GM04503 (cell line): ENCODE results near the gene XXYLT1.
"Not testable (repeated sequence)": the region's sequence is repeated elsewhere in the genome, so short reads cannot be mapped to it uniquely, and the experiment has no call there.

Source experiments
- DNase-seq: peaks from one replicate; pipeline ENCODE4 v3.0.0-alpha.2; 2012; ENCODE audit warnings: low read depth

XXYLT1 gene

DNA sequence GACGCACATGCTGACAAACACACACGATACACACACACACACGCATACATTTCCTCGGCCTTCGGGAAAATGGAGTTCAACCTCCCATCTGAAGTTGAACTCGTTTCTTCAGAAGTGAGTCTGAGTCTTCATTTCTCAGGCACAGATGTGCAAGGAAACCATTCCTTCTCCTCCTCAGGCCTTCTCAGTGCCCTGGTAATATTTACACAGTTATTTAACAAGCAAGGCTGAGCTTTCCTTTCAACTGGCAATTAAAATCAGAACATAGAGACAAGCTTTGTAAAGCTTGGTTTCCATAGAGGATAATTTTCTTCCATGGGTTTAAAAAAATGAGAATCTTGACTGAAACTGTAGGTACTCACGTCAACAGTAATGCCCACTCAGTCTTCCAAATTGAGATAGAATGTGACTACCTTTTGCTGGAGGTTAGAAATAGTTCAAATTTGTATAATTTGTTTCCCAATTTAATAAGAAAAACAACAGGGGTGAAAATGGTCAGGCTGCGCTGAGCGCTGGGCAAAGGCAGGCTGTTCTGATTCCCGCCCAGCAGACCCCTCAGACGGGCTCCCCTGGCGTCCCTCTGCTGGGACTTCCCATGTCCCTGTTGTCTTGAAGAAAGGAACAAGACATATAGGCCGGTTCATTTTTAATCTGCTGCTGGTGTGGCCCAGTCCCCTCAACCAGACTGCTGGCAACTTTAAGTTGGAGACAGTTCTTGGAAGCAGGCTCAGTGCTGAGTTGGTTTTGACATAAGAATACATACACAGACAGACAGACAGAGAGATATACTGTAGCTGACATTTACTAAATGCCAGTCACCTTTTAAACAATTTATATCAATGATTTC is 174.3 kb downstream of the XXYLT1 start:
- DNase-seq: no peak

DNA sequence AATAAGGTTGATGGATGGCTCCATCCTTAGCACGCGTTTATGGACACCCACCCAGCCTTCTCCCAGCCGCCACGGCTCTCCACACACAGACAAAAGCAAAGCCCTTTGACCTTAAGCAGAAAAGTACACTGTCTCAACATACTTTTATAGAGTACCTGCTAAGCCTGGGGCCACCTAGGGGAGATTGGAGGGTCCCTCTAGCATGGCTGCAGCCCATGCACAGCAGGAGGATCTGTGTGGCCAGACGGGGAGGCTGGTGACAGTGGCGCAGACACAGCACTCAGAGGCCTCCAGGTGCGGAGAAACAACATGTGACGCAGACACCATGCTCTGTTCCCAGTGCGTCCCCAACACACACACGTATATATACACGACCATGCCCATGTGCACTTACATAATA is 174.9 kb downstream of the XXYLT1 start:
- no peak for DNase-seq

DNA sequence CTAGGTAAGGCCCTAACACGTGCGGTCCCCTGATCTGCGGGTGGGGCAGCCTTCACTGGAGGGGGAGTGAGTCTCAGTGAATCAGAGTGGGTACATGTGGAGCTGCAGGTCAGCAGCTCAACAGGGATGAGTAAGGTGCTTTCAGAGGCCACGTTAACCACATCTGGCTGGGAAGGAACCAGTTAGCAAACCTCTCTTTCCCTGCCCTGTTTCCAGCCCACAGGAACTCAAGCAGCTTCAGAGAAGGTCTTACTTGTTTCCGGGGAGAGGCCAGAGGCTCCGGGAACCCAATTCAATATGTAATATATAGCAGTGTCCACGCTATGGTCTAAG is 175.3 kb downstream of the XXYLT1 start:
- DNase-seq: no peak

DNA sequence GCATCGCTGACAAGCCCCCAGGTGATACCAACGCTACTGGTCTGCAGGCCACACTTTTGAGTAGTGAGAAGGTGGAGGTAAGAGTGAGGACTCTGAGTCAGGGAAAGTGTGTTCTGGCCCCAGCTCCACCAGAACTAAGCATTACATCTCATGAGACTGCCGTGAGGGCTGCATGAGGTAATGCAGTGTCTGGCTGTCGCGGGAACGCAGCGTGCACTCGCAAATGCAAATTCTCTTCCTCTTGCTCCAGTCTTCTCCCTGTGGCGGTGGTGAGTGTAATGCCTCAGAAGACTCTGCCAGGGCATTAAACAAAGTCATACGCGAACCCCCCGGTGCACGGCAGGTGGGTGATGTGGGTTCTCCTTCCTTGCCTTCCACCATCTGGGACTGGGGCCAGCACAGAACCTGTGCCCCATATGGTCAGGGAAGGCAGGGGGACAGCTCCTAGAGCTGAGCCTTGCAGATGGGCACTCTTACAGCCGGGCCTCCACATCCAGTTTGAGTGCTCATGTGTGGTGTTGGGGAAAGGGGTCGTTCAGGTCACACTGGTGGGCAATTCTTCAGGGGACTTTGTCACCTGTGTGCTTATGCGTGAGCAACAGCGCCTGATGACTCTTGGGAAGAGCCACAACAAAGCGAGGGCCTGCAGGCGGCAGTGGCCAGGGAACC is 175.8 kb downstream of the XXYLT1 start:
- DNase-seq: no peak

DNA sequence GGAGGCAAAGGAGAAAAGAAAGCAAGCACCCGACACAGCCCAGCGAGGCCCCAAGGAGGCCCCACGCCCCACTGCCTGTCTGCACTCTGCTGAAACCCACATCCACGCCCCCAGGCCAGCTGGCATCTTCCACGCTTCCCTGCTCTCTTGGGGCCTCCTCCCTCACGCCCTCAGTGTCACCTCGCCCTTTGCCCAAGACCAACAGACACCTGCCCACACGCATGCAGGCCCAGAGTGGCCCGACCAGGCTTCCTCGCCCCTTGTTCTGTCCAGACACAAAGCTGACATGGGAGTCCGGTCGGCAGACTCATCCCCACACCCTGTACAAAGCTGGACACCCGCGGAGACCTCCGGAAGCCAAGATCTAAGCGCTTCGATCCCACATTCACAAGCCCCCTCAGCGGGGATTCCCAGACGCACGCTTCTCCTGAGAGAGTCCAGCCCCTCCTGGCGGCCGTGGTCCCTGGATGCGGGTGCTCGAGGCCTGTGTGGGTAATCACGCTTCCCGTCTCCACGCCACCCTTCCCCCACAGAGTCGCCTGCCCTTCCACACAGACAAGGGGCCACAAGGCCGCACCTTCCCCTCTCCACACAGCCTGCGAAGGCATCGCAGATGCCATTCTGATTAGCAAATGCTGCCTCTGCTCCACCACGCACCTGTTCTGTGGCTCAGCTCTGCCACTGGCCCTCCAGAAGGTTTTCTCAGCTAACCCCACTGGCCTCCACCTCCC is 176.6 kb downstream of the XXYLT1 start:
- DNase-seq: no peak

DNA sequence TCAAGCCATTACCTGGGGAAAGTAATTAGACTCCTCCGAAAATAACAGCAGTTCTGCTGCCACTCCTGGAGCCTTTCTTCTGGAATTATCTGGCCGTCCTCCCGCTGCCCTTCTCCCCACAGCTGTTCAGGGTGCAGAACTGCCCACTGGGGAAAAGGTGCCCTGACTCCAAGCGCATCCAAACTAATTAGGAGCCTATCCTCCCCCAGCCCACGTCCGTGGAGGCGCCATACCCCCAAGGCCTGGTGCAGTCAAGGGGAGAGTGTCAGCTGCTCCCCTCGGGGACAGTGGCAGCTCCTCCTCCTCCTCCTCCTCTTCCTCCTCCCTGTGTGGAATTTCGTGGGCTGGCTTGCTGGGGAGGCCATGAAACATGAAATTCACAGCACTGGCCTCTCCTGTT is 177.2 kb downstream of the XXYLT1 start:
- no peak for DNase-seq

DNA sequence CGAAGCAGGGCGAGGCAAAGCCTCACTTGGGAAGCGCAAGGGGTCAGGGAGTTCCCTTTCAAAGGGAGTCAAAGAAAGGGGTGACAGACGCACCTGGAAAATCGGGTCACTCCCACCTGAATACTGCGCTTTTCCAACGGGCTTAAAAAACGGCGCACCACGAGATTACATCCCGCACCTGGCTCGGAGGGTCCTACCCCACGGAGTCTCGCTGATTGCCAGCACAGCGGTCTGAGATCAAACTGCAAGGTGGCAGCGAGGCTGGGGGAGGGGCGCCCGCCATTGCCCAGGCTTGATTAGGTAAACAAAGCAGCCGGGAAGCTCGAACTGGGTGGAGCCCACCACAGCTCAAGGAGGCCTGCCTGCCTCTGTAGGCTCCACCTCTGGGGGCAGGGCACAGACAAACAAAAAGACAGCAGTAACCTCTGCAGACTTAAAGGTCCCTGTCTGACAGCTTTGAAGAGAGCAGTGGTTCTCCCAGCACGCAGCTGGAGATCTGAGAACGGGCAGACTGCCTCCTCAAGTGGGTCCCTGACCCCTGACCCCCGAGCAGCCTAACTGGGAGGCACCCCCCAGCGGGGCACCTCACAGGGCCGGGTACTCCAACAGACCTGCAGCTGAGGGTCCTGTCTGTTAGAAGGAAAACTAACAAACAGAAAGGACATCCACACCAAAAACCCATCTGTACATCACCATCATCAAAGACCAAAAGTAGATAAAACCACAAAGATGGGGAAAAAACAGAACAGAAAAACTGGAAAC is 182.9 kb downstream of the XXYLT1 start:
- DNase-seq: not testable (repeated sequence)

DNA sequence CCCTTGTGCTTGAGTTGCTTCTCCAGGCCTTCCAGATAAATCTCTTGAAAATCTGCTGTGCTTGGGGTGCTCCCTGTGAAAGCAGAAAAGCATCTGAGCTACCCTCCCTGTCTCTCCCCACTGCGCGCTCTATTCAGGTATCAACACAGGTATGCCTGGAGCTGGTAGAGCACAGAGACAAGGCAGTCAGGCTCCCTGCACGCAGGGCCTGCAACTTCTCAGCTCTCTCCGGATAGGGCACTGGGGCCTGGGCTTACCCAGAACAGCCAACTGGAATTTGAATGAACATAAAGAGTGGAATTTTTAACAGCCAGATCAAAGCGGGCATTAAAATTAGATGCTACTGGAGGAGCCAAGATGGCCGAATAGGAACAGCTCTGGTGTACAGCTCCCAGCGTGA is 183.6 kb downstream of the XXYLT1 start:
- no peak for DNase-seq

DNA sequence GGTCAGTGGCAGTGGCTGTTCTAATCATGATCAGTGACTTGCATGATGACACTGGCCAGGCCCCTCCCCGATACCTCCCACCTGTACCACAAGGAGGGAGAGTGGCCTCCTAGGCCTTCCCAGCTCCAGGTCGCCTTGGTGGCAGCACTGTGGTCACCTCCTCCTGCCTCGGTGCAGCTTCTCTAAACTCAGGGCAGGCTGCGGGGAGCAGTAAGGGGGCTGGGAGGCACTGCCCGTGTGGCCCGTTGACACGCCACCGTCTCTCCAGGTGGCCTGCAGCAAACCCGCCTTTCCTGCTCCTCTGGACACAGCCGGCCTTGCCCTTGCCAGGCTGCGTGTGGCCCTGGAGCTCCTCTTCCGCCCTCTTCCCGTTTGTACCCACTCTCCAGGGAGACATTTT is 184.1 kb downstream of the XXYLT1 start:
- no peak for DNase-seq

DNA sequence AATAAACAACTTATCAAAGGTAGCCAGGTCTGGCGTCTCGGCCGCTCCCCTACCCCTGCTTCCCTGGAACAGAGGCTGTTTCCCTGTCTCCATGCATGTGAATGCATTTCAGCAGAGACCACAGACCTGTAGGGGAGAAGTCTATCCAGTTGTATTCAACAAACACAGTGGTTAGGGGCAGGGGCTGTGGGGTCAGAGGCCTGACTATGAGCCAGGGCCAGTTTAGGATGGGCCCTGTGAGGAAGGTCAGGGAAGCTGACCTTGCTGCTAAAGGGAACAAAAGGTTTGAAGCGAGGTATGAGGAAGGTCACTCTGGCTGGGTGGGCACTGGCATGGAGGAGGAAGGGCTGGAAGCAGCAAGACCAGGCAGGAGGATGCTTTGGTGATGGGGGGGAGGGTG is 184.6 kb downstream of the XXYLT1 start:
- DNase-seq: no peak

DNA sequence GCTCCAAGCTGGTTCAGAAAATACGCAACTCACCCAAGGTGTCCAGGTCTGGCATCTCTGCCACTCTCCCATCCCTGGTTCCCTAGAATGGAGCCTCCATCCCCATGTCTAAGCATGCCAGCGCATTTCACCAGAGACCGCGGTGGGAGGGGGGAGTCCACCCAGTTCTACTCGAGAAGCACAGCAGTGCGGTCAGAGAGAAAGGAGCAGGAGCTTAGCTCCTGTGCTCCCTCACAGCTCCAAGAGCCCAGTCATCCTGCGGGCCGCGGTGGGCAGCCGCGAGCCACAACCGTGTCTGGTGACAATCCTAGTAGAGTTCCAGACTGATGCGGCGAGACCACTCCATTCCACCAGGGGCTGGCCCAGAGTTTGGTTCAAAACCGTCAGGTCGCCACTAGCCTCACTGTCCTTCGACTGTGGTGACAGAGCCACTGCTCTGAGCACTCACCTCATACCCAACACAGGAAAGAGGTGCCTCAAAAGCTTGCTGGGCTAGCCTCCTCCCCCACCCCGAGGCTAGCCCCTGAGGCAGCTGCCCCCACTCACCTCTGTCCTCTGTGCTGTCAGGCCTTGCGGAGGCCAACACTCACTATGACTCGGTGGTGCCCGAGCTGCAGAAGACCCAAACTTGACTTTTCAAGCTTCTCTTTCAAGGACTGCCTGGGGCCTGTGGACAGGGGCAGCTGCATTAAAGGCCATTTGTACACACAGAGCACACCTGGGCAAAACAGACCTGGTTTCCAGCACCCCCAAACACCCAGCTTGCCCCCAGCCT is 185.4 kb downstream of the XXYLT1 start:
- no peak for DNase-seq

DNA sequence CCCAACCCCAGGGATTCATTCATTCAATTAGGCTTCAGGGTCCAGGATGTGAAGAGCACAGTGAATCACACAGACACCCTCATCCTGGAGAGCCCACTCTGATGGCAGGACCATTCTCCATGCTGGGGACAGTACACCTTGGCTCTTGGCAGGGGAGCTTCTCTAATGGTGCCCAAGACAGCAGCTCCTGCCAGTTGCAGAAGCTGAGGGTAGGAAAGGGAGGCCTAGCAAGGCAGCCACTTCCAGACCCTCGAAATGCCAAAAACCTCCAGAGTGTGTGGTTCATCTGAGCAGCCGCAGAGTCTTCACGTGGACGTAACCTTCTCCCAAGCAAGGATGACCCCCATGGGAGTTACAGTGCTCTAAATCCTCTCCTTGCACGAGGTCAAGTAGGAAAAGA is 186.2 kb downstream of the XXYLT1 start:
- DNase-seq: no peak

DNA sequence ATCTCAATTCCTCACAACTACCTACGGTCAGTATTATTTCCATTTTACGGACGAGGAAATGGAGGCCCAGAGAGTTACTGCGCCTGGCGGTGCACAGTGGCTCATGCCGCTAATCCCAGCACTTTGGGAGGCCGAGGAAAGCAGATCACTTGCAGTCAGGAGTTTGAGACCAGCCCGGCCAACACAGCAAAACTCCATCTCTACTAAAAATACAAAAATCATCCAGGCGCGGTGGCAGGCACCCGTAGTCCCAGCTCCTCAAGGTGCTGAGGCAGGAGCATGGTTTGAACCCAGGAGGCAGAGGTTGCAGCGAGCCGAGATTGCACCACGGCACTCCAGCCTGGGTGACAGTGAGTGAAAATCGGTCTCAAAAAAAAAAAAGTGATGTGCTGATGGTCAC is 187.3 kb downstream of the XXYLT1 start:
- DNase-seq: no peak

DNA sequence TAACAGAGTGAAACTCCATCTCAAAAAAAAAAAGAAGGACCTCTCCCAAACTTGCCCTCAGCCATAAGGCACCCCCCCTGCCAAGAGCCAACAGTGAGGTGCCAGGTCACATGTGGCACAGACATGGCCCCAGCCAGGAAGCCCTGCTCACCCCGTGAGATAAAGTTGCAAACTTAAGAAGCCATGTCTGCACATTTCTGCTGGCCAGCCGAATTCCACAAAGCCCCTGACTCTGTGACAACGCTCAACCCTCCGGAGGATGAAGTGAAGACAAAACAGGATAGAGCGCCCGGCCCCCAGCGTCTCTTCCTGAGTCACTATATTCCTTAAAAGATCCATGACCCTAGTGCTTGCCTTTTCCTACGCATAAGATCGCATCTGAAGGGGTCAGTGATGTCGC is 188.1 kb downstream of the XXYLT1 start:
- DNase-seq: no peak

DNA sequence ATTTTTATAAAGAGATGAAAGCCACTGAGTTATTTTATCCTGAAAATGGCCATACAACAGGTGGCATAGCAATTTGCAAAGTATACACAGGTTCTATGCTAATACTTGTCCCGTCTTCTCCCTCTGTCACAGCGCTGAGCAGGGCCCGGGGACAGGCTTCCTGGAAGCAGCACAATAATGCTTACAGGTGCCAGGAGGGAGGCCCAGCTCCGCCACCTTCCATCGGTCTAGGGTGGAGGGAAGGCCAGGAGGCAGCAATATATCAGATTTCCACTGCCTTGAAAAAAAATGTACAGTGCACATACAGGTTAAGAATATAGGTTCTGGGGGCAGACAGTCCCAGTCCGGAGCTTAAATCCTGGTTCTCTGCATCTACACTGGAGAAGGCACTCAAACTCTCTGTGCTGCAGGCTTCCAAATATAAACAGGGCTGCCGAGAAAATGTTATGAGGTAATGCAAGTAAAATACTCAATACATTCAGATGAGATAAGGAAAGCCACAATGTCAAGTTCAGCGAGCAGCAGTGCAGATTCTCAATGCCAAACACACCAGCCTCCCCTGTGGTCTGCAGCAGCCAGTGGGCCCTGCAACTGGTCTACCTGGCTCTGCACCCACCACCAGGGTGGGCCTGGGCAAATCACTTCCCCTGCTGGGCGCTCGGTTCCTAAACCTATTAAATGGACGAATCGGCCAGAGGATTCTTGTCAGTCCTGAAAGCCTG is 189.6 kb downstream of the XXYLT1 start:
- DNase-seq: no peak

DNA sequence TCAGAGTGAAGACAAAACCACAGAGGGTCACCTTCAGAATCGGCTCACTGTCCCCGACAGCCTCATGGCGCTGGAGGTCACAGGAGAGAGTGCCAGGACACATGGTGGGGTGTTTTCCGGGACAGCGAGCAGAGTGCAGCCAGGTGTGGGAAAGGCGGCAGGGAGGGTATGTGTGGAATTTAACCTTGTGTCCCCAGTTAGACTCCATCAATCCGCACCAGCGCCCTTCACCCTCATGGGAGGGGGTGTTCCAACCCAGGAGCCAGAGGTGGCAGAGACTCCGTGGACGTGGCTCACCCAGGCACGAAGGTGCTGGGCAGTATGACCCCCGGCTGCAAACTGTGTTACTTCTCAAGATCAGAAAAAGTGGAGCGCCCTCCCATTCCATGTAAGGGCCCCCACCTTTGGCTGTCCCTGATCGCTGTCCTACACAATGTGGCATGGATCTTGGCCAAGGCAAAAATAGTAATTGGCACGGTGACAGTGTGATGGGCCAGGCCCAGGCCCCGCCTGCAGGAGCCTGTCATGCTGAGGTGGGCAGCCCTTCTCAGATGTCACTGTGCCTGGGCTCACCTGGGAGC is 190.3 kb downstream of the XXYLT1 start:
- no peak for DNase-seq

DNA sequence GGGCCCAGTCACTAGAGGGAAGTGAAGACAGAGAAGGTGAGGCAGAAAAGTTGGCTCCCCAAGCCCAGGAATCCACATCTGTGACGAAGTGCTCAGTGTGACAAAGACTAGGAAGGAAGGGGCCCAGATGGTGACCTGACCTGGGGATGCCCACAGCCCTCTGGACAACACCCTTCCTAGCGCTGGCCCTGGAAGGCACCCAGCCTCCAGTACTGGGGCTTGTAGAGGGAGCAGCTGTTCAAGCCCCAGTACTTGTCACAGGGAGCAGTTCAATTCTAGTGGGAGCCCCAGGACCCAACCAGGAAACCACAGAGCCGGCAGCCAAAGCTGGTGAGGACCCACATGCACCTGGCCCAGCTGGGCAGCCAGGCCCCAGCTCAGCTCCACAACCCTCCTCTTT is 190.8 kb downstream of the XXYLT1 start:
- DNase-seq: no peak

DNA sequence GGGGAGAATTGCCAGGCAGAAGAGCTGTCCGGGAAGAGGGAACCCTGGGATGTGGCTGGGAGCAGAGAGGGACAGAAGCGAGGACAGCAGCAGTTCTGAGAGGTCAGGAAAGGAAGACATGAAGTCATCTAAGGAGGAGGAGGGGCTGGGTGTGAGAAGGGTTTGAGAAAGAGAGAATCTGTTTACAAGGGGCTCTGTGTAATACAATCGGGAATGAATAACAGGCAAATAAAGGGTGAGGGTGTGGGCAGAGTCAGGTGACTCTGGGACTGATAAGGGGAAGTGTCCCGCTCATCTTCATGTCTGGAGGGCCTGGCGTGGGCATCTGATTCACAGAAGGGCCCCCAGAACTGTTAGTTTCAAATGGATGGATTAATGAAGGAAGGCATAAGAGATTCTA is 191.3 kb downstream of the XXYLT1 start:
- DNase-seq: no peak

DNA sequence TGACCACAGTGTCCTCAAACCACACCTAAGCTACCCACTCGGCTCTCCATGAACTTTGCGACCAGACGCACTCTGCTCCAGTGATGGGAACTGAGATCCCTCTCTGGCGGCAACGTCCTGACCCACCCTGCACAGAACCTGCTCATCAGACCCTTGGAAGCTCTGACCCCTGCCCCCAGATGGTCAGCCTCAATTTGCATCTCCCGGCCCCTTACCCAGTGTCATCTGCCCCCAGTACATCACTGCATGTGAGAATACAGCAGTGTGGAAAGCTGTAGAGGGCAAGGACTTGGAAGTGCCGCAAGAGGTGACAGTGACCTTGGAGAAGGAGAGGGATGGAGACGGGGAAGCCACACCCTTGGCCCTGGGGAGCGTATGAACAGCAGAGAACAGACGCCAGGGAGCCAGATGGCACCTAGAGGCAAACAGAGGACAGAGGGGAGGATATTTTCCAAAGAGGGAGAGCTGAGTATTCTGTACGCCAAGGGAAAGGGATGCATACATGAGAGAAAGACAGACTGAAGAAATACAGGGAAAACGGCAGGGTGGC is 192.0 kb downstream of the XXYLT1 start:
- no peak for DNase-seq
